ENCODE measurements around the gene HOXA10.

Gene HOXA10

GRCh38 chr7:27164045-27164366 is 10.1 kb downstream of the HOXA10 start:
- no peak overlapping the region for H3K9ac ChIP-seq (ENCODE audit: low read depth, low read length)
- no peak for TF ChIP-seq CTCF (IDR thresholded peaks at IDR 0.05; ENCODE audit: borderline replicate concordance, extremely low read depth, low read length, poor library complexity, severe bottlenecking)
- TF ChIP-seq EZH2 (IDR thresholded peaks at IDR 0.05; ENCODE audit: borderline replicate concordance, low read depth, low read length, severe bottlenecking) = no peak
- 0 out of 2 replicates have a peak overlapping the region, but pooled peaks have one; percentile 16 for H2AFZ ChIP-seq (ENCODE audit: low read depth, low read length)
- H3K4me2 ChIP-seq (ENCODE audit: insufficient read depth, low read length) = no peak overlapping the region
- H3K36me3 ChIP-seq (ENCODE audit: insufficient read depth, low read length) = no peaks in the 10 kb centered on the region
- no peaks in the 10 kb centered on the region for H3K9me3 ChIP-seq (ENCODE audit: insufficient read depth, low read length, severe bottlenecking)
- peaks cover 15% of the 10 kb centered on the region for H3K4me1 ChIP-seq (ENCODE audit: insufficient read depth, low read length)
- H3K27ac ChIP-seq (ENCODE audit: low read length) = no peak overlapping the region
- H4K20me1 ChIP-seq (ENCODE audit: insufficient read depth, low read length) = no peaks in the 10 kb centered on the region
- H3K27me3 ChIP-seq (ENCODE audit: insufficient read depth, low read length, poor library complexity) = no peaks in the 10 kb centered on the region
- ATAC-seq (ENCODE audit: insufficient read depth, low read depth) (no peak), DNase-seq (no peak)
- no peaks in the 10 kb centered on the region for H3K79me2 ChIP-seq (ENCODE audit: insufficient read depth, low read length)
- no peak overlapping the region for H3K4me3 ChIP-seq (ENCODE audit: low read depth in 1 of 2, low read length in 2 of 2)

- H3K27me3 ChIP-seq (ENCODE audit: insufficient read depth, low read length, poor library complexity) = no peaks in the 10 kb centered on the region
- H3K4me2 ChIP-seq (ENCODE audit: insufficient read depth, low read length) = no peak overlapping the region
These were observed 10.7 kb downstream of the HOXA10 start for GRCh38 chr7:27163288-27164044.

GRCh38 chr7:27162561-27163287 is 11.4 kb downstream of the HOXA10 start:
- H3K79me2 ChIP-seq (ENCODE audit: insufficient read depth, low read length) = no peaks in the 10 kb centered on the region
- H3K9me3 ChIP-seq (ENCODE audit: insufficient read depth, low read length, severe bottlenecking) = no peaks in the 10 kb centered on the region
- no peaks in the 10 kb centered on the region for H3K27me3 ChIP-seq (ENCODE audit: insufficient read depth, low read length, poor library complexity)
- H3K4me3 ChIP-seq (ENCODE audit: low read depth in 1 of 2, low read length in 2 of 2) = no peak overlapping the region
- H3K36me3 ChIP-seq (ENCODE audit: insufficient read depth, low read length) = no peaks in the 10 kb centered on the region
- no peak for DNase-seq
- no peak overlapping the region for H3K27ac ChIP-seq (ENCODE audit: low read length)
- no peak overlapping the region for H2AFZ ChIP-seq (ENCODE audit: low read depth, low read length)
- H3K9ac ChIP-seq (ENCODE audit: low read depth, low read length) = no peak overlapping the region
- no peaks in the 10 kb centered on the region for H4K20me1 ChIP-seq (ENCODE audit: insufficient read depth, low read length)
- no peak for ATAC-seq (ENCODE audit: insufficient read depth, low read depth)
- no peak overlapping the region for H3K4me2 ChIP-seq (ENCODE audit: insufficient read depth, low read length)
- H3K4me1 ChIP-seq (ENCODE audit: insufficient read depth, low read length) = peaks cover 15% of the 10 kb centered on the region
- TF ChIP-seq CTCF (IDR thresholded peaks at IDR 0.05; ENCODE audit: borderline replicate concordance, extremely low read depth, low read length, poor library complexity, severe bottlenecking) (no peak), EZH2 (IDR thresholded peaks at IDR 0.05; ENCODE audit: borderline replicate concordance, low read depth, low read length, severe bottlenecking) (no peak)

More at GRCh38 chr7:27163288-27164044, 10.7 kb downstream of the HOXA10 start:
- Histone ChIP-seq H3K27ac (ENCODE audit: low read length) (no peak overlapping the region), H3K9me3 (ENCODE audit: insufficient read depth, low read length, severe bottlenecking) (no peaks in the 10 kb centered on the region), H2AFZ (ENCODE audit: low read depth, low read length) (peak overlapping the region; percentile 16; the same call in 1 of the 2 replicates), H4K20me1 (ENCODE audit: insufficient read depth, low read length) (no peaks in the 10 kb centered on the region), H3K79me2 (ENCODE audit: insufficient read depth, low read length) (no peaks in the 10 kb centered on the region), H3K9ac (ENCODE audit: low read depth, low read length) (no peak overlapping the region), H3K4me3 (ENCODE audit: low read depth in 1 of 2, low read length in 2 of 2) (no peak overlapping the region), H3K36me3 (ENCODE audit: insufficient read depth, low read length) (no peaks in the 10 kb centered on the region), H3K4me1 (ENCODE audit: insufficient read depth, low read length) (peaks cover 15% of the 10 kb centered on the region)
- no peak for ATAC-seq (ENCODE audit: insufficient read depth, low read depth)
- TF ChIP-seq CTCF (IDR thresholded peaks at IDR 0.05; ENCODE audit: borderline replicate concordance, extremely low read depth, low read length, poor library complexity, severe bottlenecking) (no peak), EZH2 (IDR thresholded peaks at IDR 0.05; ENCODE audit: borderline replicate concordance, low read depth, low read length, severe bottlenecking) (no peak)
- DNase-seq = no peak
